SK-MEL-5 (cell line): ENCODE measurements around the gene VIM. TPM values are rescaled to one million over a fixed set of nuclear protein-coding genes. Genes with fewer than 3 reads are reported as not detected.

Source experiments
- DNase-seq: peaks from one replicate; pipeline ENCODE4 v3.0.0-alpha.2; 2016; ENCODE audit warnings: low read depth, low spot score
- in situ Hi-C: cut with HindIII; loops from 2 replicates; pipeline ENCODE4 v1.10.0; 2016; ENCODE audit warnings: low sequenced_read_pairs, high pct_unique_total_duplicates, low pct_unique_long_range_greater_than_20kb
- total RNA-seq: library from RNA; depleted of rRNA; stranded (reverse); fragments of >200 nt; shearing (Covaris generic); gene quantifications from 2 replicates; pipeline ENCODE4 v1.2.3, GENCODE V29; 2014

Gene VIM
- total RNA-seq, 1 experiment from 2014 or later = 2,306 TPM

GRCh38 chr10:17203416-17203815 lies 24.6 kb upstream of the VIM start:
- in situ Hi-C loops = no loop called here
- DNase-seq = no peak

GRCh38 chr10:17206210-17206709 lies 21.8 kb upstream of the VIM start:
- in situ Hi-C loops = no loop called here
- peak; percentile 52 for DNase-seq

- no peak for DNase-seq
- in situ Hi-C loops = no loop called here
These were observed 19.6 kb upstream of the VIM start for GRCh38 chr10:17208476-17208875.

GRCh38 chr10:17209302-17209701 lies 18.7 kb upstream of the VIM start:
- no peak for DNase-seq
- in situ Hi-C loops = no loop called here

- no peak for DNase-seq
- in situ Hi-C loops = no loop called here
These were observed 18.2 kb upstream of the VIM start for GRCh38 chr10:17209881-17210280.

GRCh38 chr10:17210361-17210760 lies 17.7 kb upstream of the VIM start:
- no peak for DNase-seq
- in situ Hi-C loops = no loop called here

GRCh38 chr10:17212802-17213221 lies 15.2 kb upstream of the VIM start:
- DNase-seq = no peak
- in situ Hi-C loops = no loop called here

- in situ Hi-C loops = no loop called here
These were observed 14.2 kb upstream of the VIM start for GRCh38 chr10:17213646-17214349.

GRCh38 chr10:17214526-17214925 lies 13.5 kb upstream of the VIM start:
- in situ Hi-C loops = no loop called here
- DNase-seq = no peak

More at GRCh38 chr10:17213646-17214349, 14.2 kb upstream of the VIM start:
- DNase-seq = no peak

- in situ Hi-C loops = no loop called here
These were observed 12.9 kb upstream of the VIM start for GRCh38 chr10:17214971-17215781.

GRCh38 chr10:17215782-17216122 lies 12.3 kb upstream of the VIM start:
- no peak for DNase-seq
- in situ Hi-C loops = no loop called here

More at GRCh38 chr10:17214971-17215781, 12.9 kb upstream of the VIM start:
- peak; percentile 70 for DNase-seq

- in situ Hi-C loops = no loop called here
- DNase-seq = peak; percentile 91
These were observed 11.7 kb upstream of the VIM start for GRCh38 chr10:17216217-17216900.

GRCh38 chr10:17216901-17217395 lies 11.1 kb upstream of the VIM start:
- in situ Hi-C loops = no loop called here
- DNase-seq = no peak

- in situ Hi-C loops = no loop called here
- no peak for DNase-seq
These were observed 10.3 kb upstream of the VIM start for GRCh38 chr10:17217631-17218232.

- in situ Hi-C loops = no loop called here
- DNase-seq = no peak
These were observed 9.0 kb upstream of the VIM start for GRCh38 chr10:17219024-17219423.

GRCh38 chr10:17220652-17221100 lies 7.4 kb upstream of the VIM start:
- DNase-seq = no peak
- in situ Hi-C loops = no loop called here

- no peak for DNase-seq
- in situ Hi-C loops = no loop called here
These were observed 5.7 kb upstream of the VIM start for GRCh38 chr10:17222329-17222728.

- in situ Hi-C loops = loop anchor here (25.0 kb wide), 1 partner anchor 364 kb away; no protein-coding TSS in a partner anchor
- no peak for DNase-seq
These were observed 2.2 kb upstream of the VIM start for GRCh38 chr10:17225808-17226207.
